Fibroblast of lung (primary cell): ENCODE data around the gene PALLD. TPM values are rescaled to one million over a fixed set of nuclear protein-coding genes. Genes with fewer than 3 reads are reported as not detected.

Experiments used
- DNase-seq, 2 donors: peaks; one replicate each; pipeline versions ENCODE4 v3.0.0 to v3.0.0-alpha.2; 2010; ENCODE audit warnings: low read depth in 2 of 2
- H2AFZ ChIP-seq: 2 replicates; pipeline ENCODE4 v1.5.1; 2012; ENCODE audit warnings: low read length, control low read depth, inconsistent platforms
- H3K27ac ChIP-seq: 2 replicates; pipeline ENCODE4 v1.5.1; 2011; ENCODE audit warnings: low read length, control low read depth; ENCODE audit not compliant: insufficient read depth
- H3K27me3 ChIP-seq: 2 replicates; pipeline ENCODE4 v1.5.1; 2011; ENCODE audit warnings: mild to moderate bottlenecking, low read length; ENCODE audit not compliant: control insufficient read depth, insufficient read depth
- H3K36me3 ChIP-seq: 2 replicates; pipeline ENCODE4 v1.5.1; 2011; ENCODE audit warnings: low read length; ENCODE audit not compliant: control insufficient read depth, insufficient read depth
- H3K4me1 ChIP-seq: 2 replicates; pipeline ENCODE4 v1.5.1; 2011; ENCODE audit warnings: low read length; ENCODE audit not compliant: control insufficient read depth, insufficient read depth; ENCODE audit errors: extremely low read depth
- H3K4me2 ChIP-seq: 2 replicates; pipeline ENCODE4 v1.5.1; 2011; ENCODE audit warnings: low read length, control low read depth; ENCODE audit not compliant: insufficient read depth; ENCODE audit errors: extremely low read depth
- H3K4me3 ChIP-seq, 4 experiments: fragments of 200-600 bp in 1 of 4; sonication (generic) in 1 of 4; replicated peaks in 1 of 4; 2 replicates each; pipeline ENCODE4 v1.5.1; 2011 to 2016; ENCODE audit warnings: low read length in 4 of 4, low read depth in 3 of 4, mild to moderate bottlenecking in 3 of 4, control low read depth in 2 of 4, inconsistent platforms in 1 of 4, mixed read lengths in 1 of 4; ENCODE audit not compliant: insufficient read depth in 1 of 4; ENCODE audit errors: control extremely low read depth in 1 of 4
- H3K79me2 ChIP-seq: 2 replicates; pipeline ENCODE4 v1.5.1; 2012; ENCODE audit warnings: mild to moderate bottlenecking, low read length, inconsistent platforms; ENCODE audit not compliant: control insufficient read depth, insufficient read depth
- H3K9ac ChIP-seq: 2 replicates; pipeline ENCODE4 v1.5.1; 2011; ENCODE audit warnings: mild to moderate bottlenecking, low read length, control low read depth; ENCODE audit not compliant: insufficient read depth
- H3K9me3 ChIP-seq: 2 replicates; pipeline ENCODE4 v1.5.1; 2012; ENCODE audit warnings: low read depth, low read length; ENCODE audit not compliant: control insufficient read depth, insufficient read depth
- H4K20me1 ChIP-seq: 2 replicates; pipeline ENCODE4 v1.5.1; 2011; ENCODE audit warnings: low read length; ENCODE audit not compliant: control insufficient read depth, insufficient read depth; ENCODE audit errors: extremely low read depth
- EZH2 ChIP-seq: IDR thresholded peaks from 2 replicates; pipeline ENCODE4 v1.5.1; 2012; ENCODE audit warnings: low read length, control low read depth, mild to moderate bottlenecking; ENCODE audit errors: missing control alignments
- polyA plus RNA-seq, 2 donors: library from polyadenylated mRNA; depleted of rRNA in 1 of 2; stranded (reverse) in 1 of 2; unstranded in 1 of 2; fragments of >200 nt; gene quantifications; 2 replicates each; pipeline ENCODE4 v1.2.1, GENCODE V29; 2011 to 2012; ENCODE audit warnings: missing spikeins in 1 of 2
- total RNA-seq: library from RNA; depleted of rRNA; stranded (reverse); fragments of >200 nt; gene quantifications from 2 replicates; pipeline ENCODE4 v1.2.1, GENCODE V29; 2014
- TF ChIP-seq, protein P1 (sequence below), 2 donors: IDR thresholded peaks in 1 of 2; conservative IDR thresholded peaks in 1 of 2; 1 replicate in 1 of 2; 2 replicates in 1 of 2; pipeline ENCODE4 v1.5.1; 2011 to 2012; ENCODE audit warnings: low read length in 2 of 2, control low read depth in 1 of 2, inconsistent platforms in 1 of 2, low read depth in 1 of 2, mild to moderate bottlenecking in 1 of 2

The PALLD gene
- total and polyA plus RNA-seq, 2 donors (not counting 1 experiment from before 2014, with no cell fraction given): 200 to 205 TPM

DNA sequence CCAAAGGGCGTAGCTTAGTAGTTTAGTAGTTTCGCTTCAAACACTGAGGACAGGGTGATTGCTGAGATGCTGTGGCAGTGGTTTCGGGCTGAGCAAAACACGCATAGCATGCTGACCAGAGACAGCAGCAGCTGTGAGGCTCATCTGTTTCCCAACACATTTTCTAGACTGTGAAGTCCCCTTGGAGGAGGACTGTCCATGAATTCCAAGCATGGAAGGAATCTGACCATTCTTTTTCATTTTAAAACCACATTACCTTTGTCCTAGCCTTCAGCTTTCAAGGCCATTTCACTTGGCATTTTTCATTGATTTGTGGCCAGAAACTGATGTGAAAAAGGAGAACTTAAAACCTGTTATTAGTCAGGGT, 240.9 kb downstream of the PALLD start:
- Histone ChIP-seq H3K4me3 (peak overlapping the region in 1 of 4 experiments; percentile 13), H3K79me2 (no peaks in the 10 kb centered on the region), H3K9ac (no peak overlapping the region), H3K9me3 (no peaks in the 10 kb centered on the region), H2AFZ (peak overlapping the region; percentile 45), H3K27me3 (no peaks in the 10 kb centered on the region), H3K4me2 (peak overlapping the region; percentile 54), H3K4me1 (peaks cover 3% of the 10 kb centered on the region), H3K36me3 (no peaks in the 10 kb centered on the region), H3K27ac (no peak overlapping the region), H4K20me1 (no peaks in the 10 kb centered on the region)
- peak; percentile 55 to 93 for DNase-seq
- TF ChIP-seq EZH2: no peak
- TF ChIP-seq, protein P1, sequence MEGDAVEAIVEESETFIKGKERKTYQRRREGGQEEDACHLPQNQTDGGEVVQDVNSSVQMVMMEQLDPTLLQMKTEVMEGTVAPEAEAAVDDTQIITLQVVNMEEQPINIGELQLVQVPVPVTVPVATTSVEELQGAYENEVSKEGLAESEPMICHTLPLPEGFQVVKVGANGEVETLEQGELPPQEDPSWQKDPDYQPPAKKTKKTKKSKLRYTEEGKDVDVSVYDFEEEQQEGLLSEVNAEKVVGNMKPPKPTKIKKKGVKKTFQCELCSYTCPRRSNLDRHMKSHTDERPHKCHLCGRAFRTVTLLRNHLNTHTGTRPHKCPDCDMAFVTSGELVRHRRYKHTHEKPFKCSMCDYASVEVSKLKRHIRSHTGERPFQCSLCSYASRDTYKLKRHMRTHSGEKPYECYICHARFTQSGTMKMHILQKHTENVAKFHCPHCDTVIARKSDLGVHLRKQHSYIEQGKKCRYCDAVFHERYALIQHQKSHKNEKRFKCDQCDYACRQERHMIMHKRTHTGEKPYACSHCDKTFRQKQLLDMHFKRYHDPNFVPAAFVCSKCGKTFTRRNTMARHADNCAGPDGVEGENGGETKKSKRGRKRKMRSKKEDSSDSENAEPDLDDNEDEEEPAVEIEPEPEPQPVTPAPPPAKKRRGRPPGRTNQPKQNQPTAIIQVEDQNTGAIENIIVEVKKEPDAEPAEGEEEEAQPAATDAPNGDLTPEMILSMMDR (conservative IDR thresholded peaks at IDR 0.05 in 1 of 2, IDR thresholded peaks at IDR 0.05 in 1 of 2; ENCODE audit: low read depth in 1 of 2, low read length in 2 of 2): no peak

GRCh38 chr4:168739886-168740285, 243.0 kb downstream of the PALLD start:
- Histone ChIP-seq H3K9me3 (no peaks in the 10 kb centered on the region), H3K4me1 (peaks cover 10% of the 10 kb centered on the region), H3K79me2 (no peaks in the 10 kb centered on the region), H3K9ac (no peak overlapping the region), H3K27ac (no peak overlapping the region), H3K4me2 (no peak overlapping the region), H3K4me3 (no peak overlapping the region), H3K36me3 (no peaks in the 10 kb centered on the region), H4K20me1 (no peaks in the 10 kb centered on the region), H2AFZ (no peak overlapping the region), H3K27me3 (no peaks in the 10 kb centered on the region)
- DNase-seq: no peak
- TF ChIP-seq, protein P1 (conservative IDR thresholded peaks at IDR 0.05 in 1 of 2, IDR thresholded peaks at IDR 0.05 in 1 of 2; ENCODE audit: low read depth in 1 of 2, low read length in 2 of 2): no peak
- no peak for TF ChIP-seq EZH2

DNA sequence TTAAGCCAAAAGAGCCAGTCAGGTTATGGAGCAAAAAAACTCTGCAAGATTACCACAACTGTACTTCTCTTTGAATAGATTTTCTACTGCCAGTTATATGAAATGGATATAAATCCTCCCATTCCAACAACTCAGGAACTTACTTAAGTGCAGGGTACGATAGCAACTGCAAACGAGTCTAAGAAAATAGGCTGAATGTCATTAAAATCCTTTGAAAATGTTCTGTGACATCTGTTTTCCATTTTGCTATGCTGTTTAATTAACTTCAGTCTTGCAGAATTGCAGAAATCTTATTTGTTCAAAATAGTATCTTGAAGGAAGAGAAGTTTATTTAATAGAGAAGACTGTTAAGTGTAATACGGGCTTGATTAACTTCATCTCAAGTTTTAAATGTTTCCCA, 243.8 kb downstream of the PALLD start:
- H3K9me3 ChIP-seq: no peaks in the 10 kb centered on the region
- H3K27me3 ChIP-seq: no peaks in the 10 kb centered on the region
- no peaks in the 10 kb centered on the region for H4K20me1 ChIP-seq
- TF ChIP-seq, protein P1 (conservative IDR thresholded peaks at IDR 0.05 in 1 of 2, IDR thresholded peaks at IDR 0.05 in 1 of 2; ENCODE audit: low read depth in 1 of 2, low read length in 2 of 2): no peak
- TF ChIP-seq EZH2: no peak
- H3K4me2 ChIP-seq: no peak overlapping the region
- no peaks in the 10 kb centered on the region for H3K79me2 ChIP-seq
- DNase-seq: no peak
- H3K27ac ChIP-seq: no peak overlapping the region
- no peak overlapping the region for H3K9ac ChIP-seq
- peaks cover 9% of the 10 kb centered on the region for H3K4me1 ChIP-seq
- no peak overlapping the region for H2AFZ ChIP-seq
- no peak overlapping the region for H3K4me3 ChIP-seq
- no peaks in the 10 kb centered on the region for H3K36me3 ChIP-seq
